ENCODE data around the gene C9orf72.

Gene C9orf72

GRCh38 chr9:27514551-27514950, 58.7 kb downstream of the C9orf72 start:
- no peak for TF ChIP-seq CTCF (IDR thresholded peaks at IDR 0.05; ENCODE audit: insufficient read depth, low read length, poor library complexity, severe bottlenecking)
- no peak for TF ChIP-seq EZH2phosphoT487 (conservative IDR thresholded peaks at IDR 0.05; ENCODE audit: low read length)
- H3F3A ChIP-seq (ENCODE audit: insufficient read depth) = no peaks in the 10 kb centered on the region

DNA sequence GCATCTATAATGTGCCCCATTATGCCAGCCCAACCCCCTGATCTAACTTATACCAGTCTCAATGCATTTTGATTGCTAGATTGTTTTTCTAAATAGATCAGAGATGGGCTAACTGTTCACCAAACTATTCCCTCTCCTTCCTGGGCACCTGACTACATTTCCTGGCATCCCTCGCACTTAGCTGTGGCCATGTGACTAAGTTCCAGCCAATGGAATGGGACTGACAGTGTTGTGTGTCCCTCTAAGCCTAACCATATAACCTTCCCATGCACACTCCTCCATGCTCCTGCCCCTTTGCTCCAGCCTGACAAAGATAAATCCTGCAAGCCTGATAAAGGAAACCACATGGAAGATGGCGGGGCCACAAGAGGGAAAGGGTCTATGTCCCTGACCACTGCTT, 61.5 kb downstream of the C9orf72 start:
- H4K20me1 ChIP-seq (ENCODE audit: low read depth, low read length) = no peaks in the 10 kb centered on the region
- no peaks in the 10 kb centered on the region for H3K9me2 ChIP-seq (replicated peaks; ENCODE audit: insufficient read depth, low read length)

More at GRCh38 chr9:27514551-27514950, 58.7 kb downstream of the C9orf72 start:
- Histone ChIP-seq H4K20me1 (ENCODE audit: low read depth, low read length) (no peaks in the 10 kb centered on the region), H3K9ac (ENCODE audit: low read length) (no peak overlapping the region), H3K9me3 (ENCODE audit: insufficient read depth, low read length) (no peaks in the 10 kb centered on the region), H3K4me2 (ENCODE audit: low read depth, low read length, poor library complexity, severe bottlenecking) (no peak overlapping the region), H3K79me2 (ENCODE audit: insufficient read depth, low read length) (no peaks in the 10 kb centered on the region), H2AFZ (ENCODE audit: low read depth, low read length, severe bottlenecking) (no peak overlapping the region), H3K27me3 (ENCODE audit: low read length) (0 out of 2 replicates have a peak, but pooled peaks cover 9% of the 10 kb centered on the region), H3K9me2 (replicated peaks; ENCODE audit: insufficient read depth, low read length) (no peaks in the 10 kb centered on the region), H3K36me3 (ENCODE audit: low read length) (no peaks in the 10 kb centered on the region), H3K27ac (ENCODE audit: low read depth, low read length) (no peak overlapping the region), H3K4me3 (ENCODE audit: insufficient read depth, low read length, poor library complexity, severe bottlenecking) (no peak overlapping the region)

GRCh38 chr9:27510780-27511179, 62.5 kb downstream of the C9orf72 start:
- Histone ChIP-seq H3K36me3 (ENCODE audit: low read length) (no peaks in the 10 kb centered on the region), H4K20me1 (ENCODE audit: low read depth, low read length) (no peaks in the 10 kb centered on the region), H2AFZ (ENCODE audit: low read depth, low read length, severe bottlenecking) (no peak overlapping the region), H3F3A (ENCODE audit: insufficient read depth) (no peaks in the 10 kb centered on the region), H3K27me3 (ENCODE audit: low read length) (0 out of 2 replicates have a peak, but pooled peaks cover 9% of the 10 kb centered on the region), H3K27ac (ENCODE audit: low read depth, low read length) (no peak overlapping the region), H3K79me2 (ENCODE audit: insufficient read depth, low read length) (no peaks in the 10 kb centered on the region), H3K9ac (ENCODE audit: low read length) (no peak overlapping the region), H3K4me3 (ENCODE audit: insufficient read depth, low read length, poor library complexity, severe bottlenecking) (no peak overlapping the region), H3K4me2 (ENCODE audit: low read depth, low read length, poor library complexity, severe bottlenecking) (no peak overlapping the region), H3K9me3 (ENCODE audit: insufficient read depth, low read length) (no peaks in the 10 kb centered on the region), H3K9me2 (replicated peaks; ENCODE audit: insufficient read depth, low read length) (no peaks in the 10 kb centered on the region)
- TF ChIP-seq CTCF (IDR thresholded peaks at IDR 0.05; ENCODE audit: insufficient read depth, low read length, poor library complexity, severe bottlenecking) (no peak), EZH2phosphoT487 (conservative IDR thresholded peaks at IDR 0.05; ENCODE audit: low read length) (no peak)

More for the DNA sequence above, 61.5 kb downstream of the C9orf72 start:
- Histone ChIP-seq H3K9ac (ENCODE audit: low read length) (no peak overlapping the region), H3F3A (ENCODE audit: insufficient read depth) (no peaks in the 10 kb centered on the region), H3K9me3 (ENCODE audit: insufficient read depth, low read length) (no peaks in the 10 kb centered on the region), H3K27ac (ENCODE audit: low read depth, low read length) (no peak overlapping the region), H3K79me2 (ENCODE audit: insufficient read depth, low read length) (no peaks in the 10 kb centered on the region), H3K4me3 (ENCODE audit: insufficient read depth, low read length, poor library complexity, severe bottlenecking) (no peak overlapping the region), H3K4me2 (ENCODE audit: low read depth, low read length, poor library complexity, severe bottlenecking) (no peak overlapping the region), H3K36me3 (ENCODE audit: low read length) (no peaks in the 10 kb centered on the region), H2AFZ (ENCODE audit: low read depth, low read length, severe bottlenecking) (no peak overlapping the region), H3K27me3 (ENCODE audit: low read length) (0 out of 2 replicates have a peak, but pooled peaks cover 9% of the 10 kb centered on the region)
- TF ChIP-seq CTCF (IDR thresholded peaks at IDR 0.05; ENCODE audit: insufficient read depth, low read length, poor library complexity, severe bottlenecking) = no peak
- no peak for TF ChIP-seq EZH2phosphoT487 (conservative IDR thresholded peaks at IDR 0.05; ENCODE audit: low read length)
